ENCODE results near the gene MFN2. TPM values are rescaled to one million over a fixed set of nuclear protein-coding genes. Genes with fewer than 3 reads are reported as not detected.

Gene MFN2
- total and polyA plus RNA-seq, 9 of the 15 experiments (the other 6 are each of a cell fraction or from before 2014, with no cell fraction given), result 10.5 to 158 (median 87.1) TPM

- no peak for TF ChIP-seq MGA (IDR thresholded peaks at IDR 0.05)
- TF ChIP-seq TFAP4 (CRISPR knock-in tag; IDR thresholded peaks at IDR 0.05; ENCODE audit: borderline replicate concordance), result peak; percentile 42; the same call in 1 of the 2 replicates
- TF ChIP-seq SPI1 (IDR thresholded peaks at IDR 0.05; ENCODE audit: borderline replicate concordance, low read depth, low read length), result 0 out of 2 replicates have a peak, but pooled peaks have one; percentile 21
- 0 out of 2 replicates have a peak, but pooled peaks have one; percentile 8 for TF ChIP-seq SUPT5H (IDR thresholded peaks at IDR 0.05)
- no peak for TF ChIP-seq BHLHE40 (IDR thresholded peaks at IDR 0.05; ENCODE audit: low read length)
- TF ChIP-seq ZNF449 (CRISPR knock-in tag; IDR thresholded peaks at IDR 0.05), result no peak
- no peak for TF ChIP-seq SMARCE1 (IDR thresholded peaks at IDR 0.05)
- no peak for TF ChIP-seq ZNF75A (CRISPR knock-in tag; IDR thresholded peaks at IDR 0.05)
Measured at GRCh38 chr1:11981378-11982009, 1.2 kb downstream of the MFN2 start (continued).
